Esophagus muscularis mucosa (tissue), 4 donors: ENCODE measurements around the gene SAP30.

Experiments used
- CTCF ChIP-seq, 3 experiments: fragments of 200-600 bp in 2 of 3; fragments of 450-650 bp in 1 of 3; sonication (generic) in 2 of 3; IDR thresholded peaks; one replicate each; pipeline ENCODE4 v1.5.1; 2017 to 2019; ENCODE audit warnings: antibody characterized with exemption in 3 of 3, mild to moderate bottlenecking in 2 of 3, moderate library complexity in 1 of 3
- EP300 ChIP-seq: sonication (generic); formaldehyde crosslinking; IDR thresholded peaks from one replicate; pipeline ENCODE4 v1.6.1; 2017; ENCODE audit warnings: antibody characterized with exemption
- POLR2A ChIP-seq: fragments of 450-650 bp; IDR thresholded peaks from one replicate; pipeline ENCODE4 v1.6.1; 2017; ENCODE audit warnings: antibody characterized with exemption, moderate library complexity, mild to moderate bottlenecking, low read depth
- POLR2AphosphoS5 ChIP-seq, 2 donors: sonication (generic); formaldehyde crosslinking; IDR thresholded peaks; one replicate each; pipeline ENCODE4 v1.6.1; 2017; ENCODE audit warnings: antibody characterized with exemption in 2 of 2

DNA sequence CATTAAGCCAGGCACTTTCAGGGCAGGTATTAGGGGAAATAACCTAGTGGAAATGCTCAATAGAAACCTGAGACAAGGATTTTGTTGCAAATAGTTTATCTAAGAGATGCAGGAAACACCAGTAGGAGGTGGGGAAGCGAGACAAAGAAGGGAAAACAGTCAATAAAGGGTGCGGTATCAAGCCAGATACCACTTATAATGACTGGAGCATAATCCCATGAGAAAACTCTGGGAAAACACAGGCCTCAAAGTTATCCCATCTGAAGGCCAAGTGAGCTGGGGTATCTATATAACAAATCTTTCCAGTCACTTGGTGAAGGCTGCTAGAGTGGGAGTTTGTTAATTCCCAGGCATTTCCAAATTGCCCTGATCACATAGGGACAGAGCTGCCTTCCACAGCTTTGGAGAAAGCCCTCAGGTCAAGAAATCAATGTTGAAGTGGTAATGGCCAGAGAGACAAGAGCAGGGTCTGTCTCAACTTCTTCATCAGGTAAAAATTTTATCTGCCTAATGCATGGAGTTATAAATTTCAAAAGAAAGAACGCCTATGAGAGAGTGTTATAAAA is 26.8 kb upstream of the SAP30 start:
- no peak for TF ChIP-seq CTCF (IDR thresholded peaks at IDR 0.05)
- no peak for TF ChIP-seq POLR2AphosphoS5 (IDR thresholded peaks at IDR 0.05)
- TF ChIP-seq POLR2A, result no peak
- no peak for TF ChIP-seq EP300
